AG04450 (cell line): ENCODE data around the gene BRAF. TPM values are rescaled to one million over a fixed set of nuclear protein-coding genes. Genes with fewer than 3 reads are reported as not detected.

Experiments used
- CTCF ChIA-PET: fragments of 300-600, 350-600 bp; formaldehyde crosslinking; extraction: SDS; loops from one replicate; lab custom pipeline; 2022; ENCODE audit warnings: antibody characterized with exemption, inconsistent platforms; lab: Charles Lee
- POLR2A ChIA-PET: fragments of 350-600 bp; formaldehyde crosslinking; extraction: SDS; loops from one replicate; lab custom pipeline; 2021; ENCODE audit warnings: antibody characterized with exemption, inconsistent platforms; lab: Yijun Ruan, JAX
- DNase-seq: peaks from one replicate; pipeline ENCODE4 v3.0.0-alpha.2; 2011; ENCODE audit warnings: low read depth, low spot score
- H3K27ac ChIP-seq: one replicate; pipeline ENCODE4 v1.5.1; 2012; ENCODE audit warnings: low read depth, low read length, control low read depth
- H3K27me3 ChIP-seq: one replicate; pipeline ENCODE4 v1.6.0; 2012; ENCODE audit warnings: low read length; ENCODE audit not compliant: control insufficient read depth, insufficient read depth
- H3K4me3 ChIP-seq: 2 replicates; pipeline ENCODE4 v1.5.1; 2011; ENCODE audit warnings: mild to moderate bottlenecking, low read depth, low read length, control low read depth
- H3K9me3 ChIP-seq: 2 replicates; pipeline ENCODE4 v1.5.1; 2012; ENCODE audit warnings: low read length; ENCODE audit not compliant: control insufficient read depth, insufficient read depth
- polyA plus RNA-seq: library from polyadenylated mRNA; depleted of rRNA; stranded (reverse); fragments of >200 nt; gene quantifications from 2 replicates; pipeline ENCODE4 v1.2.3, GENCODE V29; 2011
- TF ChIP-seq, protein P1 (sequence below): IDR thresholded peaks from 2 replicates; pipeline ENCODE4 v1.5.1; 2011; ENCODE audit warnings: low read depth, low read length, control low read depth, inconsistent platforms

BRAF gene
- polyA plus RNA-seq, 1 experiment: 19.3 TPM

DNA sequence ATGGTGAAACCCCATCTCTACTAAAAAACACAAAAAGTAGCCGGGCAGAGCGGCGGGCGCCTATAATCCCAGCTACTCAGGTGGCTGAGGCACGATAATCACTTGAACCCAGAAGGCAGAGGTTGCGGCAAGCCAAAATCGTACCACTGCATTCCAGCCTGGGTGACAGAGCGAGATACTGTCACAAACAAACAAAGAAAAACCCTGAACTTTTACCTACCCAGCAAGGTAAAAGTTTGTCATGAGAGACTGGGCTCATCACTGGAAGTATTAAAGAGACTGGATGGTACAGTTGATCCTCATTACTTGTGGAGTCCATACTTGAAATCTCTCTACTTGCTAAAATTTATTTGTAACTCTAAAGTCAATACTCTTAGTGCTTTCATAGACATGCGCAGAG, 114.3 kb downstream of the BRAF start:
- H3K27ac ChIP-seq: no peak overlapping the region
- no peaks in the 10 kb centered on the region for H3K27me3 ChIP-seq
- no peak for DNase-seq
- TF ChIP-seq, protein P1, sequence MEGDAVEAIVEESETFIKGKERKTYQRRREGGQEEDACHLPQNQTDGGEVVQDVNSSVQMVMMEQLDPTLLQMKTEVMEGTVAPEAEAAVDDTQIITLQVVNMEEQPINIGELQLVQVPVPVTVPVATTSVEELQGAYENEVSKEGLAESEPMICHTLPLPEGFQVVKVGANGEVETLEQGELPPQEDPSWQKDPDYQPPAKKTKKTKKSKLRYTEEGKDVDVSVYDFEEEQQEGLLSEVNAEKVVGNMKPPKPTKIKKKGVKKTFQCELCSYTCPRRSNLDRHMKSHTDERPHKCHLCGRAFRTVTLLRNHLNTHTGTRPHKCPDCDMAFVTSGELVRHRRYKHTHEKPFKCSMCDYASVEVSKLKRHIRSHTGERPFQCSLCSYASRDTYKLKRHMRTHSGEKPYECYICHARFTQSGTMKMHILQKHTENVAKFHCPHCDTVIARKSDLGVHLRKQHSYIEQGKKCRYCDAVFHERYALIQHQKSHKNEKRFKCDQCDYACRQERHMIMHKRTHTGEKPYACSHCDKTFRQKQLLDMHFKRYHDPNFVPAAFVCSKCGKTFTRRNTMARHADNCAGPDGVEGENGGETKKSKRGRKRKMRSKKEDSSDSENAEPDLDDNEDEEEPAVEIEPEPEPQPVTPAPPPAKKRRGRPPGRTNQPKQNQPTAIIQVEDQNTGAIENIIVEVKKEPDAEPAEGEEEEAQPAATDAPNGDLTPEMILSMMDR: no peak
- no peak overlapping the region for H3K4me3 ChIP-seq
- H3K9me3 ChIP-seq: no peaks in the 10 kb centered on the region
- POLR2A ChIA-PET: no interaction called here
- CTCF ChIA-PET: interaction anchor here (0.6 to 6.9 kb wide), 35 partner anchors 8 to 851 kb away, joined by 3 to 130 read pairs (median 6); partner anchors contain the start of genes BRAF and MRPS33

DNA sequence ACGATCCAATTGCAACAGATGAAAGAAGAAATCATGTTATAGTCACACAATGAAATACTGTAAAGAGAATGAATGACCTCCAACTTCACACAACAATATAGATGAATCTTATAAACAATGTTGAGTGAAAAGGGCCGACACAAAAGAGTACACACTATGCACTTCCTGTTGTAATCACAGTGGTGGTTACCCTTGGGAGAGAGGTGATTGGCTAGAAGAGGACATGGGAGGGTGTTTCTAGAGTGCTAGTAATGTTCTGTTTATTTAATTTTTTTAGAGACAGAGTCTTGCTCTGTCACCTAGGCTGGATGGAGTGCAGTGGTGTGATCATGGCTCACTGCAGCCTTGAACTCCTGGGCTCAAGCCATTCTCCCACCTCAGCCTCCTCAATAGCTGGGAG, 145.8 kb downstream of the BRAF start:
- DNase-seq: no peak
- Histone ChIP-seq H3K4me3 (no peak overlapping the region), H3K9me3 (no peaks in the 10 kb centered on the region), H3K27ac (no peak overlapping the region), H3K27me3 (no peaks in the 10 kb centered on the region)
- ChIA-PET POLR2A (no interaction called here), CTCF (no interaction called here)
- TF ChIP-seq, protein P1: no peak

DNA sequence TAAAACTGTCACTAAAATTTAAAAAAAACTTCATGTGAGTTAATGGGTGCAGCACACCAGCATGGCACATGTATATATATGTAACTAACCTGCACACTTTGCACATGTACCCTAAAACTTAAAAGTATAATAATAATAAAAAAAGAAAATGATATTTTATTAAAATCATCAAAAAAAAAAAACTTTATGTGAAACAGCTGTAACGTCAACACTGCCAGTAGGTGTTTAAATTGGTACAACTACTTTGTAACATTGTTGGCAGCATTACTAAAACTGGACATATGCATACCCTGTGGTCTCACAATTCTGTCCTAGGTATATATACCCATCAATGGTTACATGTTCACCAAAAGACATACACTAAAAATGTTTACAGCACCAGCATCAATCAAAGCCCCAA, 146.2 kb downstream of the BRAF start:
- ChIA-PET POLR2A (no interaction called here), CTCF (no interaction called here)
- no peak for DNase-seq
- Histone ChIP-seq H3K4me3 (no peak overlapping the region), H3K9me3 (no peaks in the 10 kb centered on the region), H3K27ac (no peak overlapping the region), H3K27me3 (no peaks in the 10 kb centered on the region)
- TF ChIP-seq, protein P1: no peak

DNA sequence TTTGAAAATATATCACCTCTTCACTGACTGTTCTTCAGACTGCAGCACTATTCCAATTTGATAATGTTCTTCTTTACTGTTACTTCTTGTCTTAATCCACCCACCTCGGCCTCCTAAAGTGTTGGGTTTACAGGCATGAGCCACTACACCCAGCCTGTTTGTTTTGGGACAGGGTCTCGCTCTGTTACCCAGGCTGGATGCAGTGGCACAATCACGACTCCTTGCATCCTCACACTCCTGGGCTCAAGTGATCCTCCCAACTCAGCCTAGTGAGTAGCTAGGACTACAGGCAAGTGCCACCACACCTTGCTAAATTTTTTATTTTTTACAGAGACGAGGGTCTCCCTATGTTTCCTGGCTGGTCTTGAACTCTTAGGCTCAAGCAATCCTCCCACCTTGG, 150.4 kb downstream of the BRAF start:
- Histone ChIP-seq H3K27me3 (no peaks in the 10 kb centered on the region), H3K9me3 (no peaks in the 10 kb centered on the region), H3K4me3 (no peak overlapping the region), H3K27ac (no peak overlapping the region)
- ChIA-PET CTCF (no interaction called here), POLR2A (no interaction called here)
- DNase-seq: no peak
- TF ChIP-seq, protein P1: no peak

DNA sequence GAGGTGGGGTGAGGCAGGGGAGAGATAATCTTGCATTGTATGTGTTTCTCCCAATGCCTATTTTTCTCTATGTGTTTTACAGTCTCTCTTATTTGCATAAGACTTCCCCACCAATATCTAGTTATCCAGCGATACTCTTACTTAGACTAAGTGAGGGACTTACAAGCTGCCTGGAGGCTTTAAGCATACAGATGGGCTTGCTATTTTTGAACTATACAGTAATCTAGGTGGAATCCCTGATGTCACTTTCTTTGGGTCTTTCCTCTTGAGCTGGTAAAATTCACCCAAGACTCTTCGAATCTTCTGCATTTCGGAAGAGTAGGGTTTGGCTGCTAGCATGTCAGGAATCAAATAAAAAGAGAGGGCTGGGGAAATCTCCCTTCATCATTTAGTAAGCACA, 151.6 kb downstream of the BRAF start:
- ChIA-PET POLR2A (no interaction called here), CTCF (no interaction called here)
- H3K27me3 ChIP-seq: no peaks in the 10 kb centered on the region
- TF ChIP-seq, protein P1: no peak
- H3K9me3 ChIP-seq: no peaks in the 10 kb centered on the region
- no peak overlapping the region for H3K27ac ChIP-seq
- no peak for DNase-seq
- H3K4me3 ChIP-seq: no peak overlapping the region
